Adrenal gland (tissue), 5 donors: ENCODE measurements around the gene PTGES3L.

Experiments used
- CTCF ChIP-seq, 6 experiments: fragments of 450-650 bp in 4 of 6; fragments of 200-600 bp in 2 of 6; sonication (generic) in 1 of 6; IDR thresholded peaks; 1 replicate in 5 of 6; 2 replicates in 1 of 6; pipeline versions ENCODE4 v1.5.1 to v1.8.0; 2016 to 2021; ENCODE audit warnings: antibody characterized with exemption in 6 of 6, mild to moderate bottlenecking in 2 of 6, moderate library complexity in 1 of 6
- POLR2A ChIP-seq, 2 donors: fragments of 450-650 bp; IDR thresholded peaks; one replicate each; pipeline ENCODE4 v1.6.1; 2017; ENCODE audit warnings: antibody characterized with exemption in 2 of 2, mild to moderate bottlenecking in 2 of 2, moderate library complexity in 1 of 2
- donor health status: DM: no; HTN: no; CAD: no.

DNA sequence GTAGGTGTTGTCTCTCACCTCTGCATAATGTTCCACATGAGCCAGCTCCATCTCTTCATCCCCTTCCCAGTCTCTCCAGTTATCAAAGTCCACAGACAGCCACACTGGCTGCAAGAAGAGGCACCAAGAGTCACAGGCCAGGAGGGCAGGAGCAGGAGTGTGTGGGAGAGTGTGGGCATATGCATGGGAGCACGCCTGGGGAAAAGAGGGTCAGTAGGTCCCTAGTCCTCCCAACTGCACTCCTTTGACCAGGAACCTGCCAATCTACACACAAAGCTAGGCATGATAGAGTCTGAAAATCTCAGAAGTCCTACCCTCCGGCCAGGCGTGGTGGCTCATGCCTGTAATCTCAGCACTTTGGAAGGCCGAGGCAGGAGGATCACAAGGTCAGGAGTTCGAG is 8.3 kb downstream of the PTGES3L start:
- no peak for TF ChIP-seq CTCF (IDR thresholded peaks at IDR 0.05)
- no peak for TF ChIP-seq POLR2A (IDR thresholded peaks at IDR 0.05)
